Mammary epithelial cell (primary cell): ENCODE measurements around the gene ATP8B4.

ENCODE experiments used
- CTCF ChIP-seq, 2 donors: IDR thresholded peaks in 1 of 2; conservative IDR thresholded peaks in 1 of 2; 2 replicates each; pipeline ENCODE4 v1.5.1; 2011 to 2012; ENCODE audit warnings: inconsistent platforms in 2 of 2, low read length in 2 of 2, mild to moderate bottlenecking in 2 of 2, control low read depth in 1 of 2, low read depth in 1 of 2; ENCODE audit not compliant: insufficient read depth in 1 of 2; ENCODE audit errors: extremely low read depth in 1 of 2
- EZH2 ChIP-seq: IDR thresholded peaks from 2 replicates; pipeline ENCODE4 v1.6.1; 2012; ENCODE audit warnings: low read length, inconsistent platforms, borderline replicate concordance

- no peak for TF ChIP-seq CTCF (conservative IDR thresholded peaks at IDR 0.05 in 1 of 2, IDR thresholded peaks at IDR 0.05 in 1 of 2; ENCODE audit: extremely low read depth in 1 of 2, insufficient read depth in 1 of 2, low read depth in 1 of 2, low read length in 2 of 2)
- TF ChIP-seq EZH2 = no peak
These were observed 94.8 kb downstream of the ATP8B4 start for GRCh38 chr15:50024281-50024680.
